GM20431 (cell line): ENCODE measurements around the gene ZDHHC8.

Experiments
- in situ Hi-C: fragments of 300-500 bp; cut with MseI, MboI; formaldehyde crosslinking; loops from one replicate; pipeline ENCODE4 v1.15.0; 2020; ENCODE audit warnings: low sequenced_read_pairs; ENCODE audit not compliant: unreplicated experiment

Gene ZDHHC8

DNA sequence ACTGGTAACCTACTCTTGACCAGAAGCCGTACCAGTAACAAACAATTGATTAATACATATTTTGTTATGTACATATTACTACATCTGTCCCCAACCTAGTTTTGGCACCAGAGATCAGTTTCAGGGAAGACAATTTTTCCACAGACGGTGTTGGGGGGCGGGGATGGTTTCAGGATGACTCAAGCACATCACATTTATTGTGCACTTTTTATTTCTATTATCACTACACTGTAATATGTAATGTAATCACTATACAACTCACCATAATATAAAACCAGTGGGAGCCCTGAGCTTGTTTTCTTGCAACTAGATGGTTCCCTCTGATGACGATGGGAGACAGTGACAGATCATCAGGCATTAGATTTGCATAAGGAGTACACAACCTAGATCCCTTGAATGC is 36.1 kb upstream of the ZDHHC8 start:
- in situ Hi-C loops, result no loop called here

DNA sequence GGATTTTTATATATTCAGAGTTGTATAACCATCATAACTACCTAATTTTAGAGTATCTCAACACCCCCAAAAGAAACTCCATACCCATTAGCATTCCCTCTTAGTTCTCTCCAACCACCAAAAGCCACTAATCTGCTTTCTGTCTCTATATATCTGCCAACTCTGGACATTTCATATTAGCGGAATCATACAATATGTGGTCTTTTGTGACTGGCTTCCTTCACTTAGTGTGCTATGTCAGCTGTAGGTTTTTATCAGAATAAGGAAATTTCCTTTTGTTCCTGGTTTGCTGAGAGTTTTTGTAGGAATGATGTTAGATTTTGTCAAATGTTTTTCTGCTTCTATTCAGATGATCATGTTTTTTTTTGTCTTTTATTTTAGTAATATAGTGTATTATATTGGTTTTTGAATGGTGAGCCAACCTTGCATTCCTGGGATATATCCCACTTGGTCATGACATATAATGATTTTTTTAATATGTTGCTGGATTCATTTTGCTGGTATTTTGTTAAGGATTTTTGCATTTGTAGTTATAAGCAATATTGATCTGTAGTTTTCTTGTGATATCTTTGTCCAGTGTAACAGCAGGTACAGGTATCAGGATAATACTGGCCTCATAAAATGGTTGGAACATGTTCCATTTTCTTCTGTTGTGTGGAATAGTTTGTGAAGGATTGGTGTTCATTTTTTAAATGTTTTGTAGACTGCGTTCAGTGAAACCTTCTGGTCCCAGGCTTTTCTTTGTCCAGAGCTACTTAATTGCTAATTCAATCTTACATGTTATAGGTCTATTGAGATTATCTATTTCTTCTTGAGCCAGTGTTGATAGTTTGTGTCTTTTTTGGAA is 34.8 kb upstream of the ZDHHC8 start:
- in situ Hi-C loops, result no loop called here

DNA sequence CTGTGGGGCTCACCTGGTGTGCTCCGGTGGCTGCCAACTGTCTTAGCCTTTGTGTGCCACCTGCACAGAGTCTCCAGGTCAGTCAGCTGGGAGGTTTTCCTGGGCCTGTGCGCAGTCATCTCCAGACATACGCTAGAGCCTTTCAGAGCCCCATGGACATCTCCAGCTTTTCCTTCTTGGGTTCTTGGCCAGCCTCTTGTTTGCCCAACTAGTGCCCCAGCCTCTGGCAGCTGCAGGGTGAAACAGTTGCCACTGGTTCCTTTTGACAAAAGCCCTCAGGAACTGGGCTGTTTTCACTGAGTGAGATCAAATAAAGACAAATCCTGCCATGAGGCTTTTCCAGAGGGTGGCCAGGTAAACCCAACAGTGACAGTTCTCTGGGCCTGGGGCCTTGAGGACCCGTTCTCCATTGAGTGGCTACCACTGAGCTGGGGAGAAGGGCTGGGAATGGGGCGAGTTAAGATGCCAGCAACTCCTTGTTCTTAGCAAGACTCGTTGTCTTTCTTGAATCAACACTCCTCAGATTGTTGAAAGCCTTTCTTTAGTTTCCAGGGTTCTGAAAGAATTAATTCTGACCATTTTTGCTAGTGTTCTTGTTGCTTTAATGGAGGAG is 32.4 kb upstream of the ZDHHC8 start:
- in situ Hi-C loops, result no loop called here

DNA sequence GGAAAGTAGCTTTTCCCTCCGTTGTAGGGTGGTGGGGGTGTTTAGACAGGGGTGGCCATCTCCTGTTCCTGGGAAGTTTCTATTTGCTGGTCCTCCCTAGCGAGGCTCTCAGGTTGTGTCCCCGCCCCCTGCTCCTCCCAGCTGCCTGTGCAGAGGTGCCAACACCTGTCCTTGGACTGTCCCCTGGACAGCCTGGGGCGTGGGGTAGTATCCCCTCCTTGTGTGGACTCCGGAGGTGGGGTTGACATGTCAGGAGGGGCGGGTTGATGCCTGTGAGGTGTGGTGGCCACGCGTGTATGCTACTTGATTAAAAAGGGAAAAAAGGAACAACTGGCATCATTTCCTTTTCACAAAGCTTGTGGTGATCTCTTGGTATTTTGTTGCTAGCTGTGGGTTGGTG is 30.0 kb upstream of the ZDHHC8 start:
- in situ Hi-C loops, result no loop called here

DNA sequence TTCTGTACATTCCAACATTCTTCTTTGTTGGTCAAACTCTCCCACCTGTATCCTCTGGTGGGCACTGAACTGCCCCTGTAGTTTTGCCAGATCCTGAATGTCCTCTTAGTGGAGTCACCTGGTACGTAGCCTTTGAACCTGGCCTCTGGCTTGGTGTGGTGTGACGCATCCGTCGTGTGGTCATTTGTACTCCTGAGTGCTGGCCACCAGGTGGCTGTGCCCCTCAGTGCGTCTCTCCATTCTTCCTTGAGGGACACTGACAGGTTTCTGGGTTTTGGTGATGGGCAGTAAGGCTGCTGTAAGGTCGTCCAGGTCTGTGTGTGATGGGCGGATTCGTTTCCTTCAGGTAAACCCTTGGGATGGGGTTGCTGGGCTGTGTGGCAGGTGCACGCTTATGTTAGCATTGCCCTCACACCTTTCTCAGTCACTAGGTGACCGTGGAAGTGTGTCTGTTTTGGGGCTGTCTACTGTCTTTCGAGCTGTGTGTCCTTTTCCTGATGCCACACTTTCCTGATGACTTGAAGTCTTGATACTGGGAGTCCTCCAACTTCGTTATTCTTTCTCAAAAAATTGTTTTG is 29.3 kb upstream of the ZDHHC8 start:
- in situ Hi-C loops, result no loop called here

DNA sequence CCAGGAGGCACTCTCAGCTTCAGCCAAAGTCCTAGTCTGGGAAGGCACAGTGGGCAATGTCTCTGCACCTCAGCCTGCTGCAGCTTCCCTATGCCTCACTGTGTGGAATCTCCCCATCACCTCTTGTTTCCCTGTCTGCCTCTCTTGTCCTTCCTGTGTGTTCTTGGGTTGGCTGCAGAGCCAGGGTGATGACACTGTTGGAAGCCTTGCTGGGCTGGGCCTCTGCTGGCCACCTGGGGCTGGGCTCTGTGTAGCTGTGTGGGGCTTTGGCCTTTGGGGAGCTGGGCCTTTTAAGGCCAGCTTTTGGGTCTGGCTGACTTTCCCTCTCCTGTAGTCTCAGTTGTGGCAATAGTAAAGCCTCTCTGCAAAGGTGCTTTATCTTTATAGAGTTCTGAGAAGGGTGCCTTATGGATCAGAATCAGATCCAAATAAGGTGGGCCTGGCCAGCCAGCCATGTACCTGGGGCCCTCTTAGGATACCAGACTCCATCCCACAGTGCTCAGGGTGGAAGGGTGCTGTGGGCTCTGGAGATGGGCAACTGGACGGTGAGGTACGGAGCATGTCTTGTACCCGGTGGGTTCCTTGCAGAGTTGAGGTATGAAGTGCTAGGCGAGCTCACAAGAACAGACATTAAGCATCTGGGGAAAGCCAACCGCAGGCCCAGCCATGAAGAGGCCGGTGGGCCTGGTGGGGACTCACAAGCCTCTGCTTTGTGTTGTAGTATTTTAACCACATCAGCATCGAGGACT is 26.0 kb upstream of the ZDHHC8 start:
- in situ Hi-C loops, result no loop called here

DNA sequence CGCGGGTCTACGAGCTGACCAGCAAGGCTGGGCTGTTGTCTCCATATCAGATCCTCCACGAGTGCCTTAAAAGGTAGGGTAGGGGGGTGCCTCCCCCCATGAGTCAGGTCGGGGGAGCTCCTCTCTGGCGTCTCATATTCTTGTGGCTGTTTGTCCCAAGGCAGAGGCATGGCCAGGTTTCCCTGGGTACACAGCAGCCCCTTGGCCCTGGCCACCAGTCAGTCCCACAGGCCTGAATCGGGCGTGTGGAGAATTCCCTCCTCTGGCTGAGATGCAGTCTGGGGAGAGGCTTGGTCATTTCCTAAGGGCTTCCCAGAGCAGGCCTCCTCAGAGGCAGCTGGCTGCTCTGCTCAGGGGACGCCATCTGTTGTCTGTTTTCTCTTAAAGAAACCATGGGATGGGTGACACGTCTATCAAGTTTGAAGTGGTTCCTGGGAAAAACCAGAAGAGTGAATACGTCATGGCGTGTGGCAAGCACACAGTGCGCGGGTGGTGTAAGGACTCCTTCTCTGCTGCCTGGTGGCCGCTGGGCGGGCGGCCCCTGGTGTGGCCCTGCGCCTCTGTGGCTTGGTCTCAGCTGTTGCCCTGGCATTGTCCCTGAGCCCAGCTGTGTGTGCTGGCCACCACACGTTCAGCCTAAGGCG is 25.3 kb upstream of the ZDHHC8 start:
- in situ Hi-C loops, result no loop called here

DNA sequence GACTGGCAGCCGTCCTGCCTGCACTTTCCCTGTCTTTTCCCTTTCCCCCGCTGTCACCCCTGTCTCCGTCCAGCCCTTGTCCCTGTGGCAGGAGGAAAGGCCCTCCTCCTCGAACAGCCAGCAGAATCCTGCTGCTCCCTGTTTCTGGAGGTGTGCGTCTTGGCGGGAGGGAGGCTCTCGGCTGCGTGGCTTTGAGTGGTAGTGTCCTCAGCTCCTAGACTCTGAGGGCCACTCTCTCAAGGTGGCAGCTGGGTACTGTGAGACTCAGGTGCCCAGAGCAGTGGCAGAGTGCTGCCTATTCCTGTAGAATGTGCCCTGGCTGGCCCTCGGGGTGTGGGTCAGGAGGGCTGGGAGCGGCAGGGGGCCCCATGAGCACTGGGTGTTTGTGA is 24.8 kb upstream of the ZDHHC8 start:
- in situ Hi-C loops, result no loop called here

DNA sequence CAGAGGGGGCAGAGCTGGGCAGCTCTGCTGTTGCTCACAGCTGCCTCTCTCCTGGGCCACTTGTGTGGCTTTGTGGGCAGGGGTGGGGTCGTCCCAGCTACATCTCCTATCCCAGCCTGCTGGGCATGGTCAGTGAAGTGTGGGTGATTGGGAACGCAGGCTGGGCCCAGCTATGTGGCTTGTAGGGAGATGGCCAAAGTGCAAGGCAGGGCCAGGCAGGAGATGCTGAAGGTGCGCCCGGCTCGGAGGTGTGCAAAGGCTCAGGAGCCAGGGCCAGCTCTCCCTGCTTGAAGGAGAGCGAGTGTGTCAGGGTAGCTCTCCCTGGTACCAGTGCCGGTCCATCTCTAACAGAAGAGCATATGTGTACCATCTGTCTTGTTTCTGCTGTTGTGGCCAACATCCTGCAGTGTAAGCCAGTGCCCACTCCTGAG is 24.1 kb upstream of the ZDHHC8 start:
- in situ Hi-C loops, result no loop called here

DNA sequence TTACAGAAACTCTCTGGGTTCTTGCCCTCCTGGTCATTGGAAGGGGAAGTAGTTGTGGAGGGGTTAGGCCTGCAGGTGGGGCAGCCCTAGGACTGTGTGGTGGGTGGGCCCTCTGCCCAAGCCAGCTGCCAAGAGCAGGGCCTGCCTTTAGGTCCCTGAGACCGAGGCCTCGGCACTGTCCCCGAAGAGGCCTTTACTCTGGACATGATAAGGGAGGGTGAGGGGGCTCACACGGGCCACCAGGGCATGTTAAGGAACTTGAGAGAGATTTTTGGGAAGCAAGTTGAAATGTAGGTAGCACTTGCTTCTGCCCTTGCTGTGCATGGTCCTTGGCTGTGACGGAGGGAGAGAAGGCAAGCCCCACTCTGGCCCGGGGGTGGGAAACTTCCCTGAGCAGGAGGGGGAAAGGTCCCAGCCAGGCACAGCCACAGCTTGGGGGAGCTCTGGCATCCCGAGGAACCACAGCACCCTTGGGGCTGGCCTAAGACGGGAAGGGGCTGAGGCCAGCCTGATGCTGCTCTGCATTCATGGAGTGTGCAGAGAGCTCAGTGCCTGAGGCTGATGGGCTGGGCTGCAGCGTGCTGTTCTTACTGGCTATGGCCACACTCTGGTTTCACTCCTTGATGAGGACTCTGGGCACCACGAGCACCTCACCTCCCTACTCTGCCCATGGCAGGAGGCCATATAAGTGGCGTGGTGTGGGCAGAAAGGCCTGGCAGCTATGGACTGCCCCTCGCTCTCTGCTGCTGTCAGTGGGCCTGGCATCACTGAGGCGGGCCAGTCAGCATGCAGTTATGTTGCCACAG is 23.4 kb upstream of the ZDHHC8 start:
- in situ Hi-C loops, result no loop called here

DNA sequence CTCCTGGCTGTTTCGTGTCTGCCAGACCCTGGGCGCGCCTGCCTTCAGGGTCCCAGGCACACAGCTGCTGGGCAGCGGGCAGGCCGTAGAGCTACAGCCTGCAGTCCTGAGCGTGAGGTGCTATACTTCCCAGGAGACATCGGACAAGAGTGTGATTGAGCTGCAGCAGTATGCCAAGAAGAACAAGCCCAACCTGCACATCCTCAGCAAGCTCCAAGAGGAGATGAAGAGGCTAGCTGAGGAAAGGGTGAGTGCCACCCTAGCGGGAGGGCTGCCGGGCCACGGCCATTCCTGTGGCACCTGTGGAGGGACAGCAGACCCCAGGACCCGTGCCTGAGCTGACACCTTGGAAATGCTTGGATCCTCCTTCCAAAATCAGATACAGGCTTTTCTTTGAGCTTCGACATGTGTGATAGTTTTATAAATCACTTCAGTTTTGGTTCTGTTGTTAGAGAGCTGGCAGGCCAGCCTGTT is 22.8 kb upstream of the ZDHHC8 start:
- in situ Hi-C loops, result no loop called here

DNA sequence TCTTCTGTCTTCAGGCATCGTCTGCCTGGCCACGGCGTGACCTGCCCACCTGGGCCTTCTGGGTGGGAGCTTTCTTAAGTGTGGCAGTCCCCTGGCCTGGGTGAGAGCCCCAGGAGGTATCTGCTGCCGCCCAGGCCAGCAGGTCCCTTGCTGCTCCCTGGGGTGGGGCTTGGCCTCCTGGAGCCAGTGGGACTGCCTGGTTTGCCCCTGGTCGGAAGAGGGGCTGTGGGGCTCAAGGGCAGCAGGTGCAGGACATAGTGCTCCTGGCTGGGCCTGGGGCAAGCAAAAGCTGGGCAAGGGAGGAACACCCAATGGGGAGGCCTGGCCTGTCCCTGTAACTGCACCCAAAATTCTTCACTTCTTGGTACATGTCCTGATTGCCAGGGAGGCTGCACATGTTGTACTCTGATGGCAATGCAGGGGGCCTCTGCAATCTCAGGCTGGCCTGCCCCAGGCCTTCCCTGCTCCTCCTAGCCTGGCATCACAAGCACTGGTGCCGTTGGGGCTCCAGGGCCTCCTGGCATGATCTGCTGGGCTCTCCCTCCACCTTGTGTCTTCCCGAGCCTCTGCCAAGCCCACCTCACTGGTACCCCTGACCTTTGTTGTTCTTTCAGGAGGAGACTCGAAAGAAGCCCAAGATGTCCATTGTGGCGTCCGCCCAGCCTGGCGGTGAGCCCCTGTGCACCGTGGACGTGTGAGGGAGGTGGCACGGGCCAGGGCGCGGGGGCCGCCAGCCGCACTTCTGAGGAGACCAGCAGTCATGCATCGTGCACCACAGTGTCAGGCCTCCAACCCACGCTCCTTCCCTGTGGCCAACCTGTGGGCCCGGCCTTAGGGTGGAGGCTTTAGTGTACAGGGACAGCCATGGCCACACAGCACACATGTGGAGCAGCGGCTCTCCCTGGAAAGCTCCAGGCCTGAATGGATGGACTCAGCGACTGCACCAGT is 21.9 kb upstream of the ZDHHC8 start:
- in situ Hi-C loops, result no loop called here

DNA sequence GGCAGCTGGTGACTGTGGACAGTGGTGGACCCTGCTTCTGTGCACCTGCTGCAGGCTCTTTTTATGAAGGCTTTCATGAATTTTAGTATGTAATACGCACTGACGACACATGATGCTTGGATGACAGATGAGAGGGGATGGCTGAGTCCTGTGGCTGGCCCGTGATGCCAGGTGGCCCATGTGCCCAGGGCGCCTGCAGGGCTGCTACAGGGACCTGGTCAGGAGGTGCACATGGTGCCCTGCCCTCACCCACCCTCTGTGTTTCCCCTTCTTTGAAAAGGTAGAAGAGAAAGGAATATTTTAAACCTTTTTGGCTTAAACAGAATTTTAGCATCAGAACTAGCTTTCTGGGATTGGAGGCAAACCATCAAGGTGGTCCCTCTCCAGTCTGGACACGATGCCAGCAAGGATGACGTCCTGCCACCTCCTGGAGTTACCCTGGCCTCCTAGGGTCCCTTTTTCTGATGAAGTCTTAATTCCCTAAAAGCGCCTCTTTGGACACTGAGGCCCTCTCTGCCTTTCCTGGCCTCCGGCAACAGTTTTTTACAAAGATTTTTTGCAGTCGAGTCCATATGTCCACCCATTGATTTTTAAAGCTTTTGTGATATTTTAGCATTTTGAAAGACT is 21.1 kb upstream of the ZDHHC8 start:
- in situ Hi-C loops, result no loop called here

DNA sequence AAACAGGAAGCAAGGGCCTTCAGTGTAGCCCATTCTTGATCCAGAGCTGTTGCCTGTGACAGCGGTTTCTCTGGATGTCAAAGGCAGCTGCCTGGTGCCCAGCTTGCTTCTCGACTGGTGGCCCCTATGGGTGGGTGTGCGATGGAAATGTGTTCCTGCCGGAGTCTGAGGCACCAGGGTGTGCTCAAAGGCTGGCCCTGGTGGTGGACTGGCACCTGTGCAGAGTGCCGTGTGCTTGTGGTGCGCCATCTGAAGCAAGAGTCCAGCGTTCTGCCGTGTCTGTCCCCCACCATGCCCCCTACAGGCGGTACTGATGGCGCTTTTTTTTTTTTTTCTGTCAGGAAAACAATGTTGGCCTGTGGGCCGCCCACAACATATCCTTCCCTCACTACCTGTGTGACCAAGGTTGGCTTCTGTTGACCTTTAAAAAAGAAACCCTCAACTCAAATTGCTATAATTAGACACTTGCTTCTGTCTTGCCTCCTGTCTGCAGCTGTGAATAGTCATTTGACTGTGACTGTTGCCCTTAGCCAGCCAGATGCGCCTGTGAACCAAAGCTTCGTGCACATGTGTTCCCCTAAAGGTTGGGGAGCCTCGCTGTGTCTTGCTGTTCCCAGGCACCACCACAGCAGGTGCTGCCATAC is 20.4 kb upstream of the ZDHHC8 start:
- in situ Hi-C loops, result no loop called here

DNA sequence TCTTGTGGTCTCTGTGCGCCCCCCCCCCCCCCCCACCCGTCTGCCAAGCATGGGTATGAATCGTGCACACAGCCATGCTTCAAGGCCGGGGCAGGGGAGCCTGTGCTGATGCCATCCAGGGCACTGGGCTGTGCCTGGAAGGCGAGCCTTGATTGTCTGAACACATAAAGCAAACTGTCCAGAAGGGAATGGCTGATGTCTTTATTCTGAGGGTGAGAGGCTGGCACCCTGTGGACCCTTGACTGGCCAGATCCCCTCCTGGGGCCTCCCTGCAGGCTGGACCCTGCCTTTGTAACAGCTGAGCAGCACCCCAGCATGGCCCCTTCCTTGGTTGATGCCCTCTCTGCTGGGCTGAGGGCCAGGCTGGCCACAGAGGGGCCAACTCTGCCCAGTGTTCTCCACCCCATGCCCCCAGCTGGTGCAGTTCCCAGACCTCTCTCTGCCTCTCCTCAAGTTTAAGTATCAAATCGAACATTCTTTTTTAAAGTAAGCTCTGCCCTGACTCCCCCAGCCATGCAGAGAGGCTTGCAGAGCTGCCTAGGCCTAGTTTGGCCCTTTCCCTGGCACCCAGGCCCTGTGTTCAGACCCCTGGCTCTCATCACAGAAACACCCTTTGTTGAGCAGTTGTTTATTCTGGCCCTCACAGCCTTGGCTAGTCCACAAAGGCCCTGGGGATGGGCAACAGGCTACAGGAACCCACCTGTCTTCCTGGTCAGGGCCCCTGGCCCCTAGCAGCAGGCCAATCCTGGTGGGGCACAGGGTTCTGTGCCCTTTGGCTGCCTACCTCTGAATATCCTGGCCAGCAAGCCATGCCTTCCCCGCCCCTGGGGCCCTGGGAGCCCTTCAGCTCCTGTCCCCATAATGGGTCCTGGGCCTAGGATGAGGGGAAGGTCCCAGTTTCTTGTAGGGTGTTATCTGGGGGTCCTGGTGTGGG is 19.6 kb upstream of the ZDHHC8 start:
- in situ Hi-C loops, result no loop called here
